Prostate gland (tissue), 2 donors: ENCODE results near the gene RHOT1. TPM values are rescaled to one million over a fixed set of nuclear protein-coding genes. Genes with fewer than 3 reads are reported as not detected.

Experiments
- DNase-seq: peaks from one replicate; pipeline ENCODE4 v3.0.0-alpha.2; 2019; ENCODE audit warnings: low spot score
- H3K27ac ChIP-seq, 2 donors: fragments of 200-600 bp; sonication (generic); 2 replicates each; pipeline ENCODE4 v1.5.1; 2017 to 2019
- H3K27me3 ChIP-seq: fragments of 200-600 bp; sonication (generic); replicated peaks from 2 replicates; pipeline ENCODE4 v1.5.1; 2019; ENCODE audit not compliant: insufficient read depth
- H3K36me3 ChIP-seq, 2 donors: fragments of 200-600 bp; sonication (generic); 1 replicate in 1 of 2; 2 replicates in 1 of 2; pipeline versions ENCODE4 v1.5.1 to v1.8.1; 2017 to 2019
- H3K4me1 ChIP-seq: fragments of 200-600 bp; sonication (generic); replicated peaks from 2 replicates; pipeline ENCODE4 v1.5.1; 2019
- H3K4me3 ChIP-seq, 2 donors: fragments of 200-600 bp; sonication (generic); 2 replicates each; pipeline ENCODE4 v1.5.1; 2017 to 2019
- H3K9me3 ChIP-seq: fragments of 200-600 bp; sonication (generic); 2 replicates; pipeline ENCODE4 v1.5.1; 2017
- POLR2A ChIP-seq: fragments of 450-650 bp; IDR thresholded peaks from one replicate; pipeline ENCODE4 v1.6.1; 2016; ENCODE audit warnings: antibody characterized with exemption, mild to moderate bottlenecking
- POLR2AphosphoS5 ChIP-seq: sonication (generic); formaldehyde crosslinking; IDR thresholded peaks from one replicate; pipeline ENCODE4 v1.6.1; 2017; ENCODE audit warnings: antibody characterized with exemption
- WGBS: methylation state at CpG from one replicate; pipeline ENCODE4 v1.1.5; 2018; 5-methylcytosine and 5-hydroxymethylcytosine counted together
- intact Hi-C: fragments of 100-400 bp; cut with DNase I; formaldehyde crosslinking; loops from one replicate; pipeline ENCODE4 v1.14.2; 2022
- total RNA-seq, 2 donors: library from RNA; depleted of rRNA; stranded (reverse); fragments of >200 nt; gene quantifications; one replicate each; pipeline ENCODE4 v1.1.0, GENCODE V29; 2016
- TF ChIP-seq, protein P1 (sequence below), 4 experiments: fragments of 200-600 bp in 2 of 4; fragments of 450-650 bp in 2 of 4; sonication (generic) in 2 of 4; IDR thresholded peaks; 1 replicate in 3 of 4; 2 replicates in 1 of 4; pipeline ENCODE4 v1.5.1; 2016 to 2019; ENCODE audit warnings: antibody characterized with exemption in 4 of 4, mild to moderate bottlenecking in 2 of 4, moderate library complexity in 2 of 4

Gene RHOT1
- total RNA-seq, 2 donors from 2014 or later = 31.7 to 60.8 TPM

DNA sequence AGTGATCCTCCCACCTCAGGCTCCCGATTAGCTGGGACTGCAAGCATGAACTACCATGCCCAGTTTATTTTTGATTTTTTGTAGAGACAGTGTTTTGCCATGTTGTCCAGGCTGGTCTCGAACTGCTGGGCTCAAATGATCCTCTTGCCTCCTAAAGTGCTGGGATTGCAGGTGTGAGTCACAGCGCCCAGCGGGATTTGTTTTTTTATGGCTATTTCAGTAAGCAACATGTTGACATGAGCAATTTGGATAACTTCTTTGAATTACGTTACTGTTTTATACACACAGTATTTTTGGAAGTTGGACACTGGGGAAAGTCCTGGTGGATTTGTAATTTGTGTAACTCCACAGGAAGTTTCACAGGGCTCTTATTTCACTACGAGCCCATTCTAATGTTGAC lies 18.5 kb upstream of the RHOT1 start:
- Histone ChIP-seq H3K27me3 (no peaks in the 10 kb centered on the region), H3K4me3 (no peak overlapping the region), H3K9me3 (no peaks in the 10 kb centered on the region), H3K36me3 (no peaks in the 10 kb centered on the region), H3K4me1 (peaks cover 3% of the 10 kb centered on the region), H3K27ac (no peak overlapping the region)
- intact Hi-C loops = no loop called here
- DNase-seq = no peak
- WGBS = 47% methylated on average over 6 of the region's 6 CpGs
- TF ChIP-seq, protein P1, sequence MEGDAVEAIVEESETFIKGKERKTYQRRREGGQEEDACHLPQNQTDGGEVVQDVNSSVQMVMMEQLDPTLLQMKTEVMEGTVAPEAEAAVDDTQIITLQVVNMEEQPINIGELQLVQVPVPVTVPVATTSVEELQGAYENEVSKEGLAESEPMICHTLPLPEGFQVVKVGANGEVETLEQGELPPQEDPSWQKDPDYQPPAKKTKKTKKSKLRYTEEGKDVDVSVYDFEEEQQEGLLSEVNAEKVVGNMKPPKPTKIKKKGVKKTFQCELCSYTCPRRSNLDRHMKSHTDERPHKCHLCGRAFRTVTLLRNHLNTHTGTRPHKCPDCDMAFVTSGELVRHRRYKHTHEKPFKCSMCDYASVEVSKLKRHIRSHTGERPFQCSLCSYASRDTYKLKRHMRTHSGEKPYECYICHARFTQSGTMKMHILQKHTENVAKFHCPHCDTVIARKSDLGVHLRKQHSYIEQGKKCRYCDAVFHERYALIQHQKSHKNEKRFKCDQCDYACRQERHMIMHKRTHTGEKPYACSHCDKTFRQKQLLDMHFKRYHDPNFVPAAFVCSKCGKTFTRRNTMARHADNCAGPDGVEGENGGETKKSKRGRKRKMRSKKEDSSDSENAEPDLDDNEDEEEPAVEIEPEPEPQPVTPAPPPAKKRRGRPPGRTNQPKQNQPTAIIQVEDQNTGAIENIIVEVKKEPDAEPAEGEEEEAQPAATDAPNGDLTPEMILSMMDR (IDR thresholded peaks at IDR 0.05) = no peak
- TF ChIP-seq POLR2A (no peak), POLR2AphosphoS5 (no peak)

DNA sequence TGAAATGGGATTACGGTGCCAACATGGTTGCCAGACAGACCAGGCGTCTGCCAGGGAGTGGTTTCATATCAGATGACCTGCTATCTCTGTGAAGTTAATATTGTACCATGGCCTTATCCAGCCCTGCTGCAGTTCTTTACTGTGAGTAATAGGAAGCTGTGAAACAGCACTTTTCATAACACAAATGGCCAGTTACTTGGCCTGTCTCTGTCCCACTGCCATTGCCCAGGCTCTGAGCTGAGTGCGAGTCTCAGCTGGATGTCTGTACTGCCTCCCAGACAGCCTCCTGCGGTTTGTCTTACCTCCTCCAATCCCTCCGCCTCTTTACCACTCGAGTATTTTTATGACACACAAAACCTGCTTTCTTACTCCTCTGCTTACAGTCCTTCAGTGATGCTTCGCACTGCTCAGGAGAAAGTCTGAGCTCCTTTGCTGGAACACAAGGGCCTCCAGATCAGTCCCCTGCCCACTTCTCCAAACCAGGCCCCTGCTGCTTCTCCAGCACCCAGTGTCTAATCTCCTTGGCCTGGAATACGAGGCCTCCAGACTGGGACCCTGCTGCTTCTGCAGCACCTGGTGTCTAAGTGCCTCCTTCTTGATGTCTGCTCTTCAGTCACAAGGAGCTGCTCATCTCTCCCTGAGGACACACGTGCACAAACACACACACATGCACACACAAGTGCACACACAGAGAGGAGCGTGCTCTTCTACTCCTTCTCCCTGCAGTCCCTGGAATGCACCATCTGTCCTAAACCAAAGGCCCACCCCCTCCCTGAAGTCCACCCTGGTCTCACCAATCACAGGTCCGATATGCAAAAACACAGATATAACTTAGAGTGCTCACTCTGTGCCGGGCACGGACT lies 17.1 kb upstream of the RHOT1 start:
- peaks cover 3% of the 10 kb centered on the region for H3K4me1 ChIP-seq
- no peak for DNase-seq
- H3K27ac ChIP-seq = no peak overlapping the region
- H3K36me3 ChIP-seq = no peaks in the 10 kb centered on the region
- intact Hi-C loops = no loop called here
- H3K27me3 ChIP-seq = no peaks in the 10 kb centered on the region
- no peaks in the 10 kb centered on the region for H3K9me3 ChIP-seq
- no peak overlapping the region for H3K4me3 ChIP-seq
- TF ChIP-seq POLR2AphosphoS5 (no peak), POLR2A (no peak)
- TF ChIP-seq, protein P1 (IDR thresholded peaks at IDR 0.05) = no peak
- WGBS = 83% methylated on average over 13 of the region's 13 CpGs

DNA sequence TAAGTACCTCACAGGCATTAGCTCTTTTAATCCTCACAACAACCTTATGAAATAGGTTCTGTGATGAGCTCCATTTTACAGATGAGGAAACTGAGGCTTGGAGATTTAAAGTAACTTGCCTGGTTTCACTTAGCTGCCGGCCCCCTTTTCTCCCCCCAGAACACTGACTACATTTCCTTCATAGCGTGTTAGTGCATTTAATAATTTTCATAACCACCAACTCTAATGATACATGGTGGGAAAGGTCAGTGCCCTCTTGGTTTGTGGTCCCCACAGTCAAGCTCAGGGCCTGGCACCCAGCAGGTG lies 16.5 kb upstream of the RHOT1 start:
- H3K4me3 ChIP-seq = no peak overlapping the region
- no peak for DNase-seq
- H3K27me3 ChIP-seq = no peaks in the 10 kb centered on the region
- intact Hi-C loops = no loop called here
- TF ChIP-seq POLR2AphosphoS5 = no peak
- TF ChIP-seq, protein P1 (IDR thresholded peaks at IDR 0.05) = no peak
- no peak for TF ChIP-seq POLR2A
- no peaks in the 10 kb centered on the region for H3K9me3 ChIP-seq
- WGBS = 92% methylated on average over 2 of the region's 2 CpGs
- H3K36me3 ChIP-seq = no peaks in the 10 kb centered on the region
- H3K27ac ChIP-seq = no peak overlapping the region
- peaks cover 3% of the 10 kb centered on the region for H3K4me1 ChIP-seq

DNA sequence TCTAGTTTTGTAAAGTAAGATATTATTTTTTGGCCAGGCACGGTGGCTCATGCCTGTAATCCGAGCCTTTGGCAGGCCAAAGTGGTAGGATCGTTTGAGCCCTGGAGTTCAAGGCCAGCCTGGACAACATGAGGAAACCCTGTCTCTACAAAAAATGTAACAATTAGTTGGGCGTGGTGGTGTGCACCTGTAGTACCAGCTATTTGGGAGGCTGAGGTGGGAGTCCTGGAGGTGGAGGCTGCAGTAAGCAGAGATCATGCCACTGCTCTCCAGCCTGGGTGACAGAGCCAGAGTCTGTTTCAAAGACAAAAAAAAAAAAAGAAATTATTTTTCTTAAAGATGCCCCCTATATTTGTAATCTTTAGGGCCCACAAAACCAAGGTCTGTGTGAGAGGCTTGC lies 16.0 kb upstream of the RHOT1 start:
- Histone ChIP-seq H3K4me1 (peaks cover 3% of the 10 kb centered on the region), H3K36me3 (no peaks in the 10 kb centered on the region), H3K9me3 (no peaks in the 10 kb centered on the region), H3K27ac (no peak overlapping the region), H3K27me3 (no peaks in the 10 kb centered on the region), H3K4me3 (no peak overlapping the region)
- TF ChIP-seq, protein P1 (IDR thresholded peaks at IDR 0.05) = no peak
- 73% methylated on average over 4 of the region's 4 CpGs for WGBS
- no peak for DNase-seq
- intact Hi-C loops = no loop called here

DNA sequence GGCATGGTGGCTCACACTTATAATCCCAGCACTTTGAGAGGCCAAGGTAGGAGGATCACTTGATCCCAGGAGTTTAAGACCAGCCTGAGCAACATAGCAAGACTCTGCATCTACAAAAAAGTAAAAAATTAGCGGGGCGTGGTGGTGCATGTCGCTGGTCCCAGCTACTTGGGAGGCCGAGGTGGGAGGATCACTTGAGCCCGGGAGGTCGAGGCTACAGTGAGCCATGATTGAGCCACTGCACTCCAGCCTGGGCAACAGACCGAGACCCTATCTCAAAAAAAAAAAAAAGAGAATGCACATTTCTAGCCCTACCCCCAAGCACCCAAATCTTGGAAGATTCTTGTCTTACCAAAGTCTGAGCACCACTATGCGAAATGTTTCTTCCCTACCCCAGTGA lies 15.6 kb upstream of the RHOT1 start:
- intact Hi-C loops = no loop called here
- Histone ChIP-seq H3K27ac (peak overlapping the region; percentile 79 to 89), H3K4me3 (no peak overlapping the region), H3K9me3 (no peaks in the 10 kb centered on the region), H3K27me3 (no peaks in the 10 kb centered on the region), H3K36me3 (no peaks in the 10 kb centered on the region), H3K4me1 (peaks cover 3% of the 10 kb centered on the region)
- WGBS = 94% methylated on average over 8 of the region's 8 CpGs
- no peak for DNase-seq
- no peak for TF ChIP-seq POLR2A
- no peak for TF ChIP-seq POLR2AphosphoS5
- TF ChIP-seq, protein P1 (IDR thresholded peaks at IDR 0.05) = no peak
